Measurements from ENCODE around the gene FSD1L. TPM values are rescaled to one million over a fixed set of nuclear protein-coding genes. Genes with fewer than 3 reads are reported as not detected.

The FSD1L gene
- total and polyA plus RNA-seq, 2 experiments from 2014 or later, result 5.2 to 7.1 TPM

- TF ChIP-seq REST (IDR thresholded peaks at IDR 0.05; ENCODE audit: unreplicated experiment) (no peak), POLR2AphosphoS5 (IDR thresholded peaks at IDR 0.05; ENCODE audit: low read depth) (no peak), JUNB (IDR thresholded peaks at IDR 0.05; ENCODE audit: unreplicated experiment) (no peak), ZNF114 (CRISPR knock-in tag; IDR thresholded peaks at IDR 0.05) (no peak), CREB1 (CRISPR knock-in tag; IDR thresholded peaks at IDR 0.05; ENCODE audit: low read depth) (no peak), ZNF331 (CRISPR knock-in tag; IDR thresholded peaks at IDR 0.05; ENCODE audit: low read depth) (no peak)
Measured at GRCh38 chr9:105455836-105456475, 8.1 kb downstream of the FSD1L start (continued).

- Histone ChIP-seq H3K27me3 (ENCODE audit: insufficient read depth) (no peaks in the 10 kb centered on the region), H2AFZ (no peak overlapping the region), H3K4me1 (ENCODE audit: insufficient read depth) (no peaks in the 10 kb centered on the region), H3F3A (replicated peaks; ENCODE audit: low read depth) (no peaks in the 10 kb centered on the region), H3K4me2 (no peak overlapping the region), H3K79me2 (replicated peaks; ENCODE audit: insufficient read depth) (peaks cover 78% of the 10 kb centered on the region), H4K20me1 (replicated peaks; ENCODE audit: insufficient read depth) (peaks cover 4% of the 10 kb centered on the region; the same call in 1 of the 2 replicates), H3K4me3 (no peak overlapping the region), H3K9me2 (ENCODE audit: insufficient read depth) (no peaks in the 10 kb centered on the region), H3K36me3 (ENCODE audit: insufficient read depth) (0 out of 2 replicates have a peak, but pooled peaks cover 4% of the 10 kb centered on the region), H3K27ac (ENCODE audit: low read depth) (no peak overlapping the region)
- Mint-ChIP-seq H3K27ac (no peak overlapping the region), H3K4me3 (no peak overlapping the region), H3K4me1 (peaks cover 2% of the 10 kb centered on the region; the same call in 1 of the 3 replicates), H3K36me3 (ENCODE audit: low read depth) (peaks cover 25% of the 10 kb centered on the region), H3K27me3 (ENCODE audit: insufficient read depth, low read depth, poor library complexity) (no peaks in the 10 kb centered on the region), H3K9me3 (peaks cover 21% of the 10 kb centered on the region)
- ATAC-seq (no peak), DNase-seq (ENCODE audit: low spot score) (no peak)
- TF ChIP-seq ZNF331 (CRISPR knock-in tag; IDR thresholded peaks at IDR 0.05; ENCODE audit: low read depth) (no peak), REST (IDR thresholded peaks at IDR 0.05; ENCODE audit: unreplicated experiment) (no peak), JUNB (IDR thresholded peaks at IDR 0.05; ENCODE audit: unreplicated experiment) (no peak), EZH2phosphoT487 (IDR thresholded peaks at IDR 0.05; ENCODE audit: unreplicated experiment) (no peak), CTCF (conservative IDR thresholded peaks at IDR 0.05; ENCODE audit: low read depth in 2 of 2) (no peak), STAT1 (IDR thresholded peaks at IDR 0.05; ENCODE audit: unreplicated experiment) (no peak), ZNF114 (CRISPR knock-in tag; IDR thresholded peaks at IDR 0.05) (no peak), ETS1 (IDR thresholded peaks at IDR 0.05) (no peak), EZH2 (IDR thresholded peaks at IDR 0.05; ENCODE audit: low read depth, unreplicated experiment) (no peak), NANOG (IDR thresholded peaks at IDR 0.05; ENCODE audit: borderline replicate concordance) (no peak), POLR2AphosphoS5 (IDR thresholded peaks at IDR 0.05; ENCODE audit: low read depth) (no peak), CREB1 (CRISPR knock-in tag; IDR thresholded peaks at IDR 0.05; ENCODE audit: low read depth) (no peak)
Measured at GRCh38 chr9:105457560-105458294, 9.9 kb downstream of the FSD1L start.
